Colonic mucosa (tissue), 4 donors: ENCODE results near the gene MALAT1. TPM values are rescaled to one million over a fixed set of nuclear protein-coding genes. Genes with fewer than 3 reads are reported as not detected.

Experiments
- DNase-seq: peaks from one replicate; pipeline ENCODE4 v3.0.0-alpha.2; 2020
- H3K27ac ChIP-seq: fragments of 200-600 bp; one replicate; pipeline ENCODE4 v1.8.0; 2021
- H3K27me3 ChIP-seq: fragments of 200-600 bp; one replicate; pipeline ENCODE4 v1.8.0; 2021
- H3K36me3 ChIP-seq: fragments of 200-600 bp; one replicate; pipeline ENCODE4 v1.8.0; 2021
- H3K4me1 ChIP-seq: fragments of 200-600 bp; one replicate; pipeline ENCODE4 v1.8.0; 2021; ENCODE audit warnings: mild to moderate bottlenecking
- H3K4me3 ChIP-seq: fragments of 200-600 bp; one replicate; pipeline ENCODE4 v1.8.0; 2021
- H3K9ac ChIP-seq, 2 donors: one replicate each; pipeline ENCODE4 v1.7.0; 2013; ENCODE audit warnings: control low read depth in 2 of 2, low read depth in 2 of 2, low read length in 2 of 2
- H3K9me3 ChIP-seq: fragments of 200-600 bp; one replicate; pipeline ENCODE4 v1.8.0; 2021
- intact Hi-C: fragments of 100-400 bp; cut with DNase I; formaldehyde crosslinking; loops from one replicate; pipeline ENCODE4 v1.14.1; 2022
- total RNA-seq, 2 donors: library from RNA; stranded (reverse); fragmentation: NEBNext Ultra II Directional in 1 of 2; extraction: Animal tissue kit (Norgen Biotek cat#: 25700) in 1 of 2; gene quantifications; one replicate each; pipeline ENCODE4 v1.2.1, GENCODE V29; 2021
- TF ChIP-seq, protein P1 (sequence below): fragments of 200-600 bp; IDR thresholded peaks from one replicate; pipeline ENCODE4 v1.8.0; 2022; ENCODE audit warnings: antibody characterized with exemption, mild to moderate bottlenecking
- donor health status: healthy.
- donor health status: DM: no; HTN: no; CAD: no.
- donor health status: DM: no; HTN: no; CAD: no.

The MALAT1 gene
- total RNA-seq, 2 donors from 2014 or later = 4,716 to 6,071 TPM

DNA sequence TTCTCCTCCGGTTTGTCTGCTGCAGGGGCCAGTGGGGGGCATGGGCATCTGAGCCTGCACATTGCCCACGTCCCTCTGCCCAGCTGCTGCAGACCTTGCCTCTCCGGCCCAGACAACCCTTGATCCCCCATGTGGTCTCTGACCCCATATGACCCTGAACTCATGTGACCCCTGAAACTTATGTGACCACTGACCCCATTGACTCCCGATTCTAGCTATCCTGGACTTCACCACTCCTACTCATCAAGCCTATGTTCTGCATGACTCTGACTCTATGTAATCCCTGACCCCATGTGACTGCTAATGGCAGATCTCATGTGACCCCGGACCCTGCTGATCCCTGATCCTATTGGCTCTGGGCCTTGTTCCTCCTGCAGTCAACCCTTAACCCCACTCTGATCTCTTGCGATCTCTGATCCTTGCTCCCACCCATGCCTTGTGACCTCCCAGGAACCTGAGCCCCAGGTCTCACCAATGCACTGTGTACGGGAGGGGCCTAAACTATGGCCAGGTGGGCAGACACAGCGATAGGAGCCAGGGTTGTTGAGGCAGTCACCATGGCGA is 53.6 kb downstream of the MALAT1 start:
- Histone ChIP-seq H3K9ac (peak overlapping the region in 1 of 2 donors; percentile 23), H3K9me3 (no peaks in the 10 kb centered on the region), H3K27ac (no peak overlapping the region), H3K36me3 (no peaks in the 10 kb centered on the region), H3K27me3 (no peaks in the 10 kb centered on the region), H3K4me1 (peaks cover 22% of the 10 kb centered on the region), H3K4me3 (no peak overlapping the region)
- DNase-seq = no peak
- TF ChIP-seq, protein P1, sequence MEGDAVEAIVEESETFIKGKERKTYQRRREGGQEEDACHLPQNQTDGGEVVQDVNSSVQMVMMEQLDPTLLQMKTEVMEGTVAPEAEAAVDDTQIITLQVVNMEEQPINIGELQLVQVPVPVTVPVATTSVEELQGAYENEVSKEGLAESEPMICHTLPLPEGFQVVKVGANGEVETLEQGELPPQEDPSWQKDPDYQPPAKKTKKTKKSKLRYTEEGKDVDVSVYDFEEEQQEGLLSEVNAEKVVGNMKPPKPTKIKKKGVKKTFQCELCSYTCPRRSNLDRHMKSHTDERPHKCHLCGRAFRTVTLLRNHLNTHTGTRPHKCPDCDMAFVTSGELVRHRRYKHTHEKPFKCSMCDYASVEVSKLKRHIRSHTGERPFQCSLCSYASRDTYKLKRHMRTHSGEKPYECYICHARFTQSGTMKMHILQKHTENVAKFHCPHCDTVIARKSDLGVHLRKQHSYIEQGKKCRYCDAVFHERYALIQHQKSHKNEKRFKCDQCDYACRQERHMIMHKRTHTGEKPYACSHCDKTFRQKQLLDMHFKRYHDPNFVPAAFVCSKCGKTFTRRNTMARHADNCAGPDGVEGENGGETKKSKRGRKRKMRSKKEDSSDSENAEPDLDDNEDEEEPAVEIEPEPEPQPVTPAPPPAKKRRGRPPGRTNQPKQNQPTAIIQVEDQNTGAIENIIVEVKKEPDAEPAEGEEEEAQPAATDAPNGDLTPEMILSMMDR = peak; percentile 18
- intact Hi-C loops = no loop called here

DNA sequence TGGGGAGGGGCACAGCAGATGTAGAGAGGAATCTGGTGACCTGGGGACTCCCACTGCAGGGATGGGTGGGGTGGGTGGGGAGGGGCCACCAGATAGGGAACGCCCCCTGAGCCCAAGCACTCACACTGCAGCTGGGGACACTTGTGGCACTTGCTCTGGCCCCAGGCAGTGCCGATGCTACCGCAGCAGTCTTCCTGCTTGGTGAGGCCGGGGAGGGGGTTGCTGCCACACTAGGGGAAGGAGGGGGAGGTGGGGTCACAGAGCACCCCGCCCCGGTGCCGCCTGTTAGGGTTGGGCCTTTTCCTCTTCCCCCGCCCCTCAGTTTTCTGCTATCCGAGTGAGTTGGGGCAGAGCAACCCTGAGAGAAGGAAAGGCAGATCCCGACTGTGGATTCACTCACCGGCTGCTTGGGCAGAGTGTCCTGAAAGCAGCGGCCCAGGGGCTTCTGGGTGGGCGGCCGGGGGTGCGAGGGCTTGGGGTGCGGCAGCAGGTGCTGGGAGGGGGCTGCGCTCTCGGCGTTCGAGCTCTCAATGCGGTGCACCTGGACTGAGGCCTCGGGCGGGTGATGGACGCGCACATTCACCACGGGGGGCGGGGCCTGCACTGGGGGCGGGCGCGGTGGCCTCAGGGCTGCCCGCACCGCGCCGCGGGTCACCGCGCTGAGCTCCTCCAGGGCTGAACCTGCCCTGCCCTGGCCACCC is 54.6 kb downstream of the MALAT1 start:
- Histone ChIP-seq H3K9ac (peak overlapping the region in 1 of 2 donors; percentile 34), H3K36me3 (no peaks in the 10 kb centered on the region), H3K9me3 (no peaks in the 10 kb centered on the region), H3K4me3 (no peak overlapping the region), H3K27me3 (no peaks in the 10 kb centered on the region), H3K27ac (no peak overlapping the region), H3K4me1 (peaks cover 23% of the 10 kb centered on the region)
- intact Hi-C loops = no loop called here
- TF ChIP-seq, protein P1 = no peak
- DNase-seq = peak; percentile 52

DNA sequence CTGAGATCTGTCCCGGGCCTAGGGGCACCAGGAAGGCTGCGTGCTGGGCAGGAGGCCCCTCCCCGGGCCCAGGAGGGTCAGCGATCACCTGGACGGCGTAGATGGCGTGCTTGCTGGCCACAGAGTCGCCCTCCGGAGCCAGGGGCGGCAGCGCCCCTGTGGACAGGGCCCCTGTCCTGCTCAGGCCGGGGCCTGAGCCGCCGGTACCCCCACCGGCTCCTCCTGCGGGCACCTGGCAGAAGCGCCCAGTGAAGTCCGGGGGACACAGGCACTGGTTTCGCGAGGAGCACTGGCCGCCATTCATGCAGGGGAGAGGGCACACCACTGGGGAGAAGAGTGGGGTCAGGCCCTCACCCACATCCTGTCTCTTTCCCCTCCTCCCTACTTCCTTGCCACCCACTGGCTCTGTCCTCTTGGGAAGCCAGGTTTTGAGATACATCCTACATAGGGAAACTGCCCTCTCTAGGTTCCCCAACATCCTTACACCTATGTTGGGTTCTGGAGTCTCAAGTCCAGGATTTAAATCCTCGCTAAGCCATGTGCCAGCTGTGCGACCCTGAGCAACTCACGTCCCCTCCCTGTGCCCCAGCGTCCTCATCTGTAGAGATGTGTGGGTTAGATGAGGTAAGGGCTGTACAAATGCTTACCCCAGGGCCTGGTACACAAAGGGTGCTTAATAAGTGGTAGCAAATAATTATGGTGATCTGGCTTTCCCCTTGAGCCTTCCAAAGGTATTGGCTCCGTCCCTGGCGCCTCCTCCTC is 55.4 kb downstream of the MALAT1 start:
- Histone ChIP-seq H3K9ac (peak overlapping the region in 1 of 2 donors; percentile 34), H3K27ac (no peak overlapping the region), H3K27me3 (no peaks in the 10 kb centered on the region), H3K9me3 (no peaks in the 10 kb centered on the region), H3K4me3 (no peak overlapping the region), H3K4me1 (peaks cover 30% of the 10 kb centered on the region), H3K36me3 (no peaks in the 10 kb centered on the region)
- intact Hi-C loops = no loop called here
- TF ChIP-seq, protein P1 = no peak
- no peak for DNase-seq

DNA sequence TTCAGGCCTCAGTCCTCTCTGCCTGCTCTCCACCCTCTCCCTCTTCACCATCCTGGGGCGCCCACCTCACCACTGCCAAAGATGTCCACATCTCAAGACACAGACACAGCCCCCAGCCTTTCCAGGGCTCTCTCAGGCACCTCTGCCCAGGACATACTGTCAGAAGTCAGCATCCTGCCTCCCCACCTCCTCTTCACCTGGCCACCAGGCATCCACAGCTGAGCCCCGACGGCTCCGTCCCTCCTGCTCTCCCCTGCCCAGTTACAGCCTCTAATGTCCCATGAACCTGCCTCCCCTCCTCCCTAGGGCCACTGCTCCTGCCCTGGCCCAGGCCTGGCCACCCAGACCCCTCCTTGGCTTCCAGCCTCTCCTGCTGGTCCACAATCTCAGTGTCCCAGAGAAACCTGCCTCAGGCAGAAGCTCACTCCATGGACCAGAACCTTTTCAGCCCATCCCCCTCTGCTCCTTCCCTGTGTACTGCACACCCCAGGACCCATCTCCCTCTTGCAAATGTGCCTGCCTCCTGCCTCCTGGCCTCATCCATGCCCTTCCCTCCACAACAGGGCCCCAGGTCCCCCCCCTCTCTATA is 56.1 kb downstream of the MALAT1 start:
- H3K9ac ChIP-seq = peak overlapping the region in 1 of 2 donors; percentile 35
- no peak overlapping the region for H3K4me3 ChIP-seq
- TF ChIP-seq, protein P1 = no peak
- H3K27me3 ChIP-seq = no peaks in the 10 kb centered on the region
- H3K27ac ChIP-seq = no peak overlapping the region
- H3K4me1 ChIP-seq = peaks cover 35% of the 10 kb centered on the region
- DNase-seq = no peak
- no peaks in the 10 kb centered on the region for H3K9me3 ChIP-seq
- intact Hi-C loops = no loop called here
- H3K36me3 ChIP-seq = no peaks in the 10 kb centered on the region

DNA sequence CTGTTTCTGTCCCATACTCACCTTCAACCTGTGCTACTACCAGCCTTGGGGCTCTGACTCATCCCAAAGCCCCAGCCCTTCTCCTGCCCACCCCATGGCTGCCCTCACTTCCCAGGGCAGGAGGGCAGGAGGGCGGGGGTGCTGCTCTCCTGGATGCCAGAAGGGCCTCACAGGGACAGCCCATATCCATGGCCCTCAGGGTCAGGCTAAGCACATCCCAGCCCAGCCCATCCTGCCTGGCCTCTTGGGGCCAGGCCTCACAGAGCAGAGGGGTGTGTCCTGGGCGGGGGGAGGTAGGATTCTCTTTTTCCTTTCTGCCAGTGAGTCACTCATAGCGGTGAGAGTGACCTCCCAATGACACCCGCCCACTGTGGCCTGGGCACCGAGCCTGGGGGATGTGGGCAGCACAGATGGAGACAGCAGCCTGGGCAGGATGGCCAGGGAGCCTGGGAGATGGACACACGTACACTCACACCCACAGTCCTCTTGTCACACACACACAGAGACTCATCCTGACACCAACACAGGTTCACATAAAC is 56.9 kb downstream of the MALAT1 start:
- Histone ChIP-seq H3K4me3 (no peak overlapping the region), H3K27ac (no peak overlapping the region), H3K4me1 (peaks cover 40% of the 10 kb centered on the region), H3K27me3 (no peaks in the 10 kb centered on the region), H3K9ac (peak overlapping the region in 1 of 2 donors; percentile 33), H3K36me3 (no peaks in the 10 kb centered on the region), H3K9me3 (no peaks in the 10 kb centered on the region)
- TF ChIP-seq, protein P1 = no peak
- intact Hi-C loops = no loop called here
- peak; percentile 46 for DNase-seq
